ENCODE measurements around the gene RECQL5. TPM values are rescaled to one million over a fixed set of nuclear protein-coding genes. Genes with fewer than 3 reads are reported as not detected.
A peak's percentile ranks its signal among the peaks of the same experiment; 100 is the strongest.

RECQL5 gene
- total and polyA plus RNA-seq, 12 donors = 11.2 to 188 (median 32.9) TPM

DNA sequence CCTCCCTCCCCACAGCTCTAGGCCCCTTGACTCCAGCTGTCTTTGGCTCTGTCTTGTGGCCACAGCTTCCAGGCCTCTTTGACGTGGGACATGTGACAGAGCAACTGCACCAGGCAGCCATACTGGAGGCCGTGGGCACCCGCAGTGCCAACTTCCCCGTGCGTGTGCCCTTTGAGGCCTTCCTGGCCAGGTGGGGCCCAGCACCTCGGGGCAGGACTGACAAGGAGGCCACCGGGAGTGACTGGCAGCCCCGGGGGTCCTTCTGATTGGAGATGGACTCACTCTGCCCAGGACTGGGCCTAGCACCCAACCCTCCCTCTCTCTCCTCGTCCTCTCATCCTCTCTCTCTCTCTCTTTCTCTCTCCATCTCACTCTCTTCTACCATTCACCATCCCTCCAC, 63.8 kb downstream of the RECQL5 start:
- no peak for DNase-seq
- no peaks in the 10 kb centered on the region for H3K36me3 ChIP-seq (replicated peaks in 1 of 2)
- H3K4me1 ChIP-seq (replicated peaks in 1 of 2) = no peaks in the 10 kb centered on the region
- H3K27ac ChIP-seq = no peak overlapping the region
- no peak overlapping the region for H3K4me3 ChIP-seq
- 79 to 88% (median 87%) methylated on average over 8 to 9 of the region's 9 CpGs for WGBS, 4 donors
- no peaks in the 10 kb centered on the region for H3K9me3 ChIP-seq (replicated peaks in 1 of 3)
- no peaks in the 10 kb centered on the region for H3K27me3 ChIP-seq
- intact Hi-C loops (cut with DNase I) = no loop called here
- TF ChIP-seq POLR2A (IDR thresholded peaks at IDR 0.05) = no peak
- TF ChIP-seq, protein P1, sequence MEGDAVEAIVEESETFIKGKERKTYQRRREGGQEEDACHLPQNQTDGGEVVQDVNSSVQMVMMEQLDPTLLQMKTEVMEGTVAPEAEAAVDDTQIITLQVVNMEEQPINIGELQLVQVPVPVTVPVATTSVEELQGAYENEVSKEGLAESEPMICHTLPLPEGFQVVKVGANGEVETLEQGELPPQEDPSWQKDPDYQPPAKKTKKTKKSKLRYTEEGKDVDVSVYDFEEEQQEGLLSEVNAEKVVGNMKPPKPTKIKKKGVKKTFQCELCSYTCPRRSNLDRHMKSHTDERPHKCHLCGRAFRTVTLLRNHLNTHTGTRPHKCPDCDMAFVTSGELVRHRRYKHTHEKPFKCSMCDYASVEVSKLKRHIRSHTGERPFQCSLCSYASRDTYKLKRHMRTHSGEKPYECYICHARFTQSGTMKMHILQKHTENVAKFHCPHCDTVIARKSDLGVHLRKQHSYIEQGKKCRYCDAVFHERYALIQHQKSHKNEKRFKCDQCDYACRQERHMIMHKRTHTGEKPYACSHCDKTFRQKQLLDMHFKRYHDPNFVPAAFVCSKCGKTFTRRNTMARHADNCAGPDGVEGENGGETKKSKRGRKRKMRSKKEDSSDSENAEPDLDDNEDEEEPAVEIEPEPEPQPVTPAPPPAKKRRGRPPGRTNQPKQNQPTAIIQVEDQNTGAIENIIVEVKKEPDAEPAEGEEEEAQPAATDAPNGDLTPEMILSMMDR (IDR thresholded peaks at IDR 0.05) = no peak

- H3K9me3 ChIP-seq (replicated peaks in 1 of 3) = no peaks in the 10 kb centered on the region
- H3K27me3 ChIP-seq = no peaks in the 10 kb centered on the region
- WGBS, 4 donors = 86 to 94% (median 91%) methylated on average over 5 to 12 of the region's 12 CpGs
- no peaks in the 10 kb centered on the region for H3K4me1 ChIP-seq (replicated peaks in 1 of 2)
- DNase-seq = no peak
- H3K36me3 ChIP-seq (replicated peaks in 1 of 2) = no peaks in the 10 kb centered on the region
- TF ChIP-seq POLR2A (IDR thresholded peaks at IDR 0.05) = no peak
- TF ChIP-seq, protein P1 (IDR thresholded peaks at IDR 0.05) = no peak
- intact Hi-C loops (cut with DNase I) = no loop called here
- no peak overlapping the region for H3K4me3 ChIP-seq
- no peak overlapping the region for H3K27ac ChIP-seq
Observed at GRCh38 chr17:75602644-75603043, 64.3 kb downstream of the RECQL5 start.

- DNase-seq = peak; percentile 57 to 84 (median 72)
- TF ChIP-seq POLR2A (IDR thresholded peaks at IDR 0.05) = no peak
- TF ChIP-seq, protein P1 (IDR thresholded peaks at IDR 0.05) = peak; percentile 47 to 76 (median 66)
- intact Hi-C loops (cut with DNase I) = no loop called here
- no peaks in the 10 kb centered on the region for H3K27me3 ChIP-seq
- H3K9me3 ChIP-seq (replicated peaks in 1 of 3) = no peaks in the 10 kb centered on the region
- 46 to 72% (median 51%) methylated on average over 18 to 28 of the region's 28 CpGs for WGBS, 4 donors
- H3K4me3 ChIP-seq = no peak overlapping the region
- no peak overlapping the region for H3K27ac ChIP-seq
- H3K4me1 ChIP-seq (replicated peaks in 1 of 2) = no peaks in the 10 kb centered on the region
- no peaks in the 10 kb centered on the region for H3K36me3 ChIP-seq (replicated peaks in 1 of 2)
Observed at GRCh38 chr17:75601057-75601987, 65.6 kb downstream of the RECQL5 start.

DNA sequence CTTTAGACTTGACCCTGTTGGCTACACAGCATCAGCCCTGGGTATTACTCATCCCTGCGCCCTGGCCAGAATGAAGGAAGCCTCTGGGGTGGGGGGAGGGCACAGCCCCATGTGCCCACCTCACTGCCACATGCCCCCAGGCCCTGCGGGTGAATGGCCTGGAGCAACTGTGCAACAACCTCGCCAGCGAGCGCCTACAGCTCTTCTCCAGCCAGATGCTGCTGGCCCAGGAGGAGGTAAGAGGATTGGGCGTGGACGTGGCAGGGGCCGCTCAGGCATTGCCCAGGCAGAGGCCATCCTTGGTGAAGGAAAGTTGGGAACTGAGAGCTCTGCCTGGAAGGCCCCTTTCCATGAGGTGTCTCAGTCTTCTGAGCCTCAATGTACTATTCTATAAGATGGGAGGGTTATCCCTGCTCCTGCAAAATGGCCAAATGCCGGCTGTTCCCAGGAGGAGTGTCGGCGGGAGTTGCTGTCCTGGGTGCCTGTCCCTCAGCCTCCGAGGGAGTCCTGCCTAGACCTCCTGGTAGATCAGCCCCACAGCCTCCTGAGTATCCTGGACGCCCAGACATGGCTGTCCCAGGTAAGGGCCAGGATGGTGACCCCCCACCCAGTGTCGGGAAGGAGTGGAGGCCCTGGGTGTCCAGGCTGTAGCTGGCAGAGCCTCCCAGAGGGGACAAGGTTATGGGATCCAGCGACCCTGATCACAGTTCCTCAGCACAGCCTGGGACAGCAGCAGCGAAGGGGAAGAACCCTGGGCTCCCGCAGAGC, 70.5 kb downstream of the RECQL5 start:
- no peak for TF ChIP-seq POLR2A (IDR thresholded peaks at IDR 0.05)
- TF ChIP-seq, protein P1 (IDR thresholded peaks at IDR 0.05) = no peak
- H3K36me3 ChIP-seq (replicated peaks in 1 of 2) = no peaks in the 10 kb centered on the region
- H3K27me3 ChIP-seq = no peaks in the 10 kb centered on the region
- WGBS, 4 donors = 80 to 97% (median 84%) methylated on average over 6 to 17 of the region's 17 CpGs
- H3K4me3 ChIP-seq = no peak overlapping the region
- no peak overlapping the region for H3K27ac ChIP-seq
- H3K4me1 ChIP-seq (replicated peaks in 1 of 2) = no peaks in the 10 kb centered on the region
- no peak for DNase-seq
- intact Hi-C loops (cut with DNase I) = no loop called here
- H3K9me3 ChIP-seq (replicated peaks in 1 of 3) = no peaks in the 10 kb centered on the region
